ENCODE results near the gene TMEM258.

TMEM258 gene

DNA sequence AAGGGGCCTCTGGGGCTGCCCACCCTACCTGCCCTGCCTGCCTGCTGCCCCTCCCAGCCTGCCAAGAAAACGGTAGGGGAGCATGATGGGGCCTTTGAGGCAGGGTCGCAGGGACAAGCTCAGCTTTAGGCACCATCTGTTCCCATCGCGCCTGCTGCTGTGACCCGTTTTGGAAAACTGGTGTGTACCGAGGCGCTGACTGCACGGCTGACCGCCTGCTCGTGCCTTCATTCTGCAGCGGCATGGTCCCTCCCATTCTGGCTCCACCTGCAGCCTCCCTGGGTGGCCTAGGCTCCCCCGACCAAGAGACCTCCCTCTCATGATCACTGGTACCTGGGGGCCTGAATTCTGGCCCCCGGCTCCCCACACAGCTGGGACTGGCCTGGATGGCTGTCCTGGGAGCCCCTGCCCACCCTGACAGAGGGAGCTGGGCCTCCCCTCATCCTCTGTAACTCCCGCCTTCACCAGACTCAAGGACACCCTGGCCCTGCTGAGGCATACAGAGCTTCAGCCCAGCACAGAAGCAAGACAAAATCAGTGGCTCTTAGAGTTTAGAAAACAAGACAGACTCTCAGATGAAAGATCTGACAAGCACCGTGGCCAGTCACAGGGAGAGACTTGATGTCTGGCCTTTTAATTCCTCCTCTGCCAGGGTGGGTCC, 46.5 kb downstream of the TMEM258 start:
- Mint-ChIP-seq H3K27me3 (ENCODE audit: low read depth) (peaks cover 3% of the 10 kb centered on the region), H3K4me3 (no peak overlapping the region), H3K9me3 (no peaks in the 10 kb centered on the region), H3K36me3 (ENCODE audit: low read depth) (no peaks in the 10 kb centered on the region), H3K4me1 (ENCODE audit: low read depth) (no peaks in the 10 kb centered on the region), H3K27ac (no peak overlapping the region)
- DNase-seq (ENCODE audit: low spot score), result no peak

DNA sequence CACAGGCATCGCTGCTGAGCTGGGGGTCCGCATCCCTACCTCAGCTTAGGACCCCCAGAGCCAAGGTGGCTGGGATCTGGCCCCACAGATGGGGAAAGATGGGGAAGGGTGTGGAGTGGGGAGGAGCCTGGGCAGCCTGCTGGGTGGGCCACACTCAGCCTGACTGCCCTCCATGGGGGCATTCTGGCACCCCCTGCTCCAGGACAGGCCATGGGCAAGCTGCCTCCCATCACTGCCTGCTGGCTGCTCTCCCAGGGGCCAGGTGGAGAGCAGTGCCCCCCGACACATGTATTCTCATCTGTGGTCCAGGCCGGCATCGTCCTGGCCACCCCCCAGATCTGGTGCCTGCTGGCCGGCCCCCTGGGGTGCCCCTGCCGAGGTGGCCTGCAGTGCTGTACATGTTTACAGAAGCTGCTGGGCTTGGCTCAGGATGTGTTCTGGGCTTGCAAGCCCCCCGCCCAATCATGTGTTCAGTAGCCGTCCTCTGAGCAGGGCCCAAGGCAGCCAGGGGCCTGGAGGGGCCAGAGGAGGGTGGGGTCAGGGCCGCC, 47.7 kb downstream of the TMEM258 start:
- DNase-seq (ENCODE audit: low spot score), result no peak
- H3K27me3 Mint-ChIP-seq (ENCODE audit: low read depth), result no peaks in the 10 kb centered on the region
- no peak overlapping the region for H3K27ac Mint-ChIP-seq
- H3K4me3 Mint-ChIP-seq, result no peak overlapping the region
- H3K9me3 Mint-ChIP-seq, result no peaks in the 10 kb centered on the region
- H3K4me1 Mint-ChIP-seq (ENCODE audit: low read depth), result no peaks in the 10 kb centered on the region
- no peaks in the 10 kb centered on the region for H3K36me3 Mint-ChIP-seq (ENCODE audit: low read depth)

DNA sequence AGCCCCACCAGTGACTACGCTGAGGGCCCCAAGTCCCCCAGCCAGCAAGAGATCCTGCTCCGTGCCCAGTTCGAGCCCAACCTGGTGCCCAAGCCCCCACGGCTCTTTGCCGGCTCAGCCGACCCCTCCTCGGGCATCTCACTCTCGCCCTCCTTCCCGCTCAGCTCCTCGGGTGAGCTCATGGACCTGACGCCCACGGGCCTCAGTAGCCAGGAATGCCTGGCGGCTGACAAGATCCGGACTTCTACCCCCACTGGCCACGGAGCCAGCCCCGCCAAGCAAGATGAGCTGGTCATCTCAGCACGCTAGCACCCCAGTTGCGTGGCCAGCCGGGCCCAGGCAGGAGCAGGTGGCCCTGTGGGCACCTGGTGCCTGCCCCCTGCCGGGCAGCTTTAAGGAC, 48.2 kb downstream of the TMEM258 start:
- H3K4me1 Mint-ChIP-seq (ENCODE audit: low read depth), result no peaks in the 10 kb centered on the region
- H3K27me3 Mint-ChIP-seq (ENCODE audit: low read depth), result no peaks in the 10 kb centered on the region
- no peaks in the 10 kb centered on the region for H3K9me3 Mint-ChIP-seq
- no peak overlapping the region for H3K4me3 Mint-ChIP-seq
- DNase-seq (ENCODE audit: low spot score), result no peak
- H3K27ac Mint-ChIP-seq, result no peak overlapping the region
- no peaks in the 10 kb centered on the region for H3K36me3 Mint-ChIP-seq (ENCODE audit: low read depth)

DNA sequence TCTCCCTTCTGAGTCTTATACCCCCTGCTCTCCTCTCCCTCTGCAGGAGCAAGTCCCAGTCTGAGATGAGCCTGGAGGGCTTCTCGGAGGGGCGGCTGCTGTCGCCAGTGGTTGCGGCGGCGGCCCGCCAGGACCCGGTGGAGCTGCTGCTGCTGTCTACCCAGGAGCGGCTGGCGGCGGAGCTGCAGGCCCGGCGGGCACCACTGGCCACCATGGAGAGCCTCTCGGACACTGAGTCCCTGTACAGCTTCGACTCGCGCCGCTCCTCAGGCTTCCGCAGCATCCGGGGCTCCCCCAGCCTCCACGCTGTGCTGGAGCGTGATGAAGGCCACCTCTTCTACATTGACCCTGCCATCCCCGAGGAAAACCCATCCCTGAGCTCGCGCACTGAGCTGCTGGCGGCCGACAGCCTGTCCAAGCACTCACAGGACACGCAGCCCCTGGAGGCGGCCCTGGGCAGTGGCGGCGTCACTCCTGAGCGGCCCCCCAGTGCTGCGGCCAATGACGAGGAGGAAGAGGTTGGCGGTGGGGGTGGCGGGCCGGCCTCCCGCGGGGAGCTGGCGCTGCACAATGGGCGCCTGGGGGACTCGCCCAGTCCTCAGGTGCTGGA, 48.8 kb downstream of the TMEM258 start:
- no peak overlapping the region for H3K27ac Mint-ChIP-seq
- no peaks in the 10 kb centered on the region for H3K4me1 Mint-ChIP-seq (ENCODE audit: low read depth)
- H3K4me3 Mint-ChIP-seq, result no peak overlapping the region
- H3K27me3 Mint-ChIP-seq (ENCODE audit: low read depth), result no peaks in the 10 kb centered on the region
- no peaks in the 10 kb centered on the region for H3K9me3 Mint-ChIP-seq
- H3K36me3 Mint-ChIP-seq (ENCODE audit: low read depth), result no peaks in the 10 kb centered on the region
- DNase-seq (ENCODE audit: low spot score), result no peak

DNA sequence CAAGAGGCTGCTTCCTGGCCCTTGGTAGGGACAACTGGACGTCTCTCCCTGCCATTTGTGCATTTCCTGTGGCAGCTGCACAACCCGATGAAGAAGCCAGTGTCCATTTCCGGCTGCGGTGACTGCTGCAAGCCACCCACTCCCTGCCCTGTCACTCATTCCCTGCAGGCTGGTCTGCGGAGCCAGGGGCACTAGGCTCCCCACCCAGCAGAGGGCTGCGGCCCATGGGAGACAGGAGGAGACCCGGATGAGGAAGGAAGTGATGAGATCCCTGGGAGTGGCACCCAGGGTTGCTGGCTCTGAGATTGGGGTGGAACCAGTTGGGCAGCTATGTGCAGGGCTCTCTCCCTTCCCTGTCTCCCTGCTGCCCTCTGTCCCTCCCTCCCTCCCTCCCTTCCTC, 50.0 kb downstream of the TMEM258 start:
- H3K27me3 Mint-ChIP-seq (ENCODE audit: low read depth), result no peaks in the 10 kb centered on the region

DNA sequence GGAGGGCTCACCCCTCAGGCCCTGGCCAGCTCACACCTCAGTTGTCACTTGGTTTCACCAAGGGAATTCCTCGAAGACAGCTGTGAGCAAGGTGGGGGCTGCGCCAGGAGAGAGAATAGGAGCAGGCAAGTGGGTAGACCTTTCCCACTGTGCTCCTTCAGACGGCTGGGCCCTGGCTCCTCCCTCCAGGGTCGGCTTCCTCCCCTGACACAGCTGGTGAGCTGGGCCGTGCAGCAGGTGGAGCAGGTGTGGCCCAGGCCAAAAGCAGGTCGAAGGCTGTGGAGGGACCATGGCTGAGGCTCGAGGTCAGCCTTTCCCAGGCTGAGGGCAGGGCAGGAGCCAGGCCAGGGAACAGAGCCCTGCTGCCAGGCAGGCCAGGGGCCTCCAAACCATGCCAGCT, 52.4 kb downstream of the TMEM258 start:
- no peaks in the 10 kb centered on the region for H3K4me1 Mint-ChIP-seq (ENCODE audit: low read depth)
- H3K27me3 Mint-ChIP-seq (ENCODE audit: low read depth), result no peaks in the 10 kb centered on the region
- H3K27ac Mint-ChIP-seq, result no peak overlapping the region
- DNase-seq (ENCODE audit: low spot score), result no peak
- no peaks in the 10 kb centered on the region for H3K36me3 Mint-ChIP-seq (ENCODE audit: low read depth)
- H3K9me3 Mint-ChIP-seq, result no peaks in the 10 kb centered on the region
- no peak overlapping the region for H3K4me3 Mint-ChIP-seq

More for the DNA sequence above, 50.0 kb downstream of the TMEM258 start:
- no peaks in the 10 kb centered on the region for H3K9me3 Mint-ChIP-seq
- no peaks in the 10 kb centered on the region for H3K36me3 Mint-ChIP-seq (ENCODE audit: low read depth)
- H3K4me3 Mint-ChIP-seq, result no peak overlapping the region
- H3K4me1 Mint-ChIP-seq (ENCODE audit: low read depth), result no peaks in the 10 kb centered on the region
- no peak overlapping the region for H3K27ac Mint-ChIP-seq
- DNase-seq (ENCODE audit: low spot score), result no peak

DNA sequence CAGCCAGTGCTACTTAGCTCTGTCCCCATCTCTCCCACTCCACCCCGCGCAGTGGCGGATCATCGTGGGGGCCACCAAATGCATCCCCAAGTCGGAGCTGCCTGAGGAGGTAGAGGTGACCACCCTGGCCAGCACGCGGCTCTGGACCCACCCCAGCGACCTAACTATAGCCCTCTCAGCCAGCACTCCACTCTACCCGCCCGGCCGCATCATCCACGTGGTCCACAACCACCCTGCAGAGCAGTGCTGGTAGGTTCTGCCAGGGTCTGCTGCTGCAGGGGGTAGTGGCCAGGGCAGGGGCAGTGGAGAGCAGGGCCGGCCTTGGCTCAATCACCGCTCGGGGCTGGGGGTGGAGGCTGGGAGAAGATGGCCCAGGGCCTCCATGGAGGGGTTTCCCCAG, 53.0 kb downstream of the TMEM258 start:
- Mint-ChIP-seq H3K27me3 (ENCODE audit: low read depth) (no peaks in the 10 kb centered on the region), H3K27ac (no peak overlapping the region), H3K4me1 (ENCODE audit: low read depth) (no peaks in the 10 kb centered on the region), H3K36me3 (ENCODE audit: low read depth) (no peaks in the 10 kb centered on the region), H3K9me3 (no peaks in the 10 kb centered on the region), H3K4me3 (no peak overlapping the region)
- no peak for DNase-seq (ENCODE audit: low spot score)
